ENCODE measurements around the gene MZT2A.
"Not testable (repeated sequence)": the region's sequence is repeated elsewhere in the genome, so short reads cannot be mapped to it uniquely, and the experiment has no call there.

DNA sequence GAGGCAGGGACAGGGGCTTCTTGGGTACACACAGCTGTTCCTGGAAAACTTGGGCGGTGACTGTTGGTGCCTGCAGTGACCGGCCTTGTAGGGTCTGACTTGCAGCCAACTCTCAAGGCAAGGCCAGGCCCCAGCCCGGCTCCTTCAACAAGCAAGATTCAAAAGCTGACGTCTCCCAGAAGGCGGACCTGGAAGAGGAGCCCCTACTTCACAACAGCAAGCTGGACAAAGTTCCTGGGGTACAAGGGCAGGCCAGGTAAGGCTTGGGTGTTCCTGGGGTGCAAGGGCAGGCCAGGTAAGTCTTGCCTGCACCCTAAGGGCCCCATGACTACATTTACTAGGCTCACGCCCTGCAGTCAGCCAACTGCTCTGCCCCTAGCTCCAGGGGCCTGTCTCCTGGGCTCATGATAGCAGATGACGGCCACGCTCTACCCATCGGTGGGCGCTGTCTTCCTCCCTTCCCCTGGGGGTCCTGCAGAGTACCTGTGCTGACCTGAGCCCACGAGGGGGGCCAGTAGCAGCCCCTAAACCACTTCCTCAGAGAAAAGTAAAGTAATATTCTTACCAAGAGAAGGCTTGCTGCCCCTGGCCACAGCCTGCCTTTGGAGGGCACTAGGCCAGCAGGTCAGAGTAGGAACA lies 39.5 kb upstream of the MZT2A start:
- TF ChIP-seq CTCF, POLR2A (IDR thresholded peaks at IDR 0.05): not testable (repeated sequence)

Measured in Peyer's patch (tissue), 4 donors.